Measurements from ENCODE around the gene GTF2H2C.

GTF2H2C gene

DNA sequence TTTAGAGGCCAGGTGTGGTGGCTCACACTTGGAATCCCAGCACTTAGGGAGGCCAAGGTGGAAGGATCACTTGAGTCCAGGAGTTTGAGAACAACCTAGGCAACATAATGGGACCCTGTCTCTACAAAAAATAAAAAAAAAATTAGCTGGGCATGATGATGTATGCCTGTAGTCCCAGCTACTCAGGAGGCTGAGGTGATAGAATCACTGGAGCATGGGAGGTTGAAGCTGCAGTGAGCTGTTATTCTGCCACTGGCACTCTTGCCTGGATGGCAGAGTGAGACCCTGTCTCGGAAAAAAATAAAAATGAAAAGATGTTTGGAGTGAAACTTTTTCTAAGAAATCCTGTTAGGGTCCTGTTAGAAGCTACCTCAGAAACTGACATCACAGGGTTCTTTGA is 43.2 kb upstream of the GTF2H2C start:
- no peaks in the 10 kb centered on the region for H3K9me3 ChIP-seq (ENCODE audit: control insufficient read depth, insufficient read depth, low read length)
- H3K27ac ChIP-seq (ENCODE audit: low read depth, low read length) = no peak overlapping the region
- TF ChIP-seq EZH2phosphoT487 (IDR thresholded peaks at IDR 0.05; ENCODE audit: borderline replicate concordance, low read length) = no peak
- TF ChIP-seq, protein P1, sequence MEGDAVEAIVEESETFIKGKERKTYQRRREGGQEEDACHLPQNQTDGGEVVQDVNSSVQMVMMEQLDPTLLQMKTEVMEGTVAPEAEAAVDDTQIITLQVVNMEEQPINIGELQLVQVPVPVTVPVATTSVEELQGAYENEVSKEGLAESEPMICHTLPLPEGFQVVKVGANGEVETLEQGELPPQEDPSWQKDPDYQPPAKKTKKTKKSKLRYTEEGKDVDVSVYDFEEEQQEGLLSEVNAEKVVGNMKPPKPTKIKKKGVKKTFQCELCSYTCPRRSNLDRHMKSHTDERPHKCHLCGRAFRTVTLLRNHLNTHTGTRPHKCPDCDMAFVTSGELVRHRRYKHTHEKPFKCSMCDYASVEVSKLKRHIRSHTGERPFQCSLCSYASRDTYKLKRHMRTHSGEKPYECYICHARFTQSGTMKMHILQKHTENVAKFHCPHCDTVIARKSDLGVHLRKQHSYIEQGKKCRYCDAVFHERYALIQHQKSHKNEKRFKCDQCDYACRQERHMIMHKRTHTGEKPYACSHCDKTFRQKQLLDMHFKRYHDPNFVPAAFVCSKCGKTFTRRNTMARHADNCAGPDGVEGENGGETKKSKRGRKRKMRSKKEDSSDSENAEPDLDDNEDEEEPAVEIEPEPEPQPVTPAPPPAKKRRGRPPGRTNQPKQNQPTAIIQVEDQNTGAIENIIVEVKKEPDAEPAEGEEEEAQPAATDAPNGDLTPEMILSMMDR (IDR thresholded peaks at IDR 0.05; ENCODE audit: low read depth, low read length, poor library complexity, severe bottlenecking) = no peak

DNA sequence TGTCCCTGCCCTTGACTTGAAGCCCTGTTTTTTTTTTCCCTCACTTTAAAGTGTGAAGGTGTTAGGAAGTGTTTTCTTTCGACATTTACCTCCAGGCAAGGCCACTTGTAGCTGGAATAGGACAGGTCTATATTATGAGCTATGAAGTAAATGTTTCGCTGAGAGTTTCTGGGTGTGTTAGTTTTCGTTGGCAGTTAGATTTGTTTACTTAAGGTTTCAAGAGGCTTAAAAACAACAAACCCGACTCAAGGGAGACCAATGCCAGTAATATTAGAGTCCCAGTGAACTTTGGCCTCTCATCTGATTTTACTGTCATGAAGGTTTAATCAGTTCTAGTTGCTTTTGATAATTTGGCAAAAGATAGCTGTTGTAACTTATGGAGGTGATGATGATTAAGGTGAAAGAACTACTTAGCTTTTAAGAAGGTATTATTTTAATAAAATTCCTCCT is 42.2 kb upstream of the GTF2H2C start:
- H3K27ac ChIP-seq (ENCODE audit: low read depth, low read length) = no peak overlapping the region
- no peaks in the 10 kb centered on the region for H3K79me2 ChIP-seq (ENCODE audit: control insufficient read depth, low read length)
- H3F3A ChIP-seq (ENCODE audit: control insufficient read depth, insufficient read depth) = no peaks in the 10 kb centered on the region
- H3K4me3 ChIP-seq (ENCODE audit: low read length) = no peak overlapping the region
- no peak overlapping the region for H3K4me2 ChIP-seq (ENCODE audit: low read length)
- no peak for TF ChIP-seq EZH2phosphoT487 (IDR thresholded peaks at IDR 0.05; ENCODE audit: borderline replicate concordance, low read length)
- TF ChIP-seq, protein P1 (IDR thresholded peaks at IDR 0.05; ENCODE audit: low read depth, low read length, poor library complexity, severe bottlenecking) = no peak
- no peaks in the 10 kb centered on the region for H3K27me3 ChIP-seq (ENCODE audit: control insufficient read depth, low read length)
- H3K36me3 ChIP-seq (ENCODE audit: control insufficient read depth, low read length) = no peaks in the 10 kb centered on the region
- H3K9me2 ChIP-seq (replicated peaks; ENCODE audit: control insufficient read depth, low read length) = no peaks in the 10 kb centered on the region
- H3K9me3 ChIP-seq (ENCODE audit: control insufficient read depth, insufficient read depth, low read length) = no peaks in the 10 kb centered on the region
- H3K4me1 ChIP-seq (ENCODE audit: control insufficient read depth, low read length) = no peaks in the 10 kb centered on the region
- no peaks in the 10 kb centered on the region for H4K20me1 ChIP-seq (ENCODE audit: control insufficient read depth, insufficient read depth, low read depth, low read length)

More for the DNA sequence above, 43.2 kb upstream of the GTF2H2C start:
- no peaks in the 10 kb centered on the region for H3K36me3 ChIP-seq (ENCODE audit: control insufficient read depth, low read length)
- no peaks in the 10 kb centered on the region for H4K20me1 ChIP-seq (ENCODE audit: control insufficient read depth, insufficient read depth, low read depth, low read length)
- H3K79me2 ChIP-seq (ENCODE audit: control insufficient read depth, low read length) = no peaks in the 10 kb centered on the region
- no peaks in the 10 kb centered on the region for H3F3A ChIP-seq (ENCODE audit: control insufficient read depth, insufficient read depth)
- no peak overlapping the region for H3K4me3 ChIP-seq (ENCODE audit: low read length)
- H3K4me2 ChIP-seq (ENCODE audit: low read length) = no peak overlapping the region
- no peaks in the 10 kb centered on the region for H3K9me2 ChIP-seq (replicated peaks; ENCODE audit: control insufficient read depth, low read length)
- no peaks in the 10 kb centered on the region for H3K27me3 ChIP-seq (ENCODE audit: control insufficient read depth, low read length)
- H3K4me1 ChIP-seq (ENCODE audit: control insufficient read depth, low read length) = no peaks in the 10 kb centered on the region

DNA sequence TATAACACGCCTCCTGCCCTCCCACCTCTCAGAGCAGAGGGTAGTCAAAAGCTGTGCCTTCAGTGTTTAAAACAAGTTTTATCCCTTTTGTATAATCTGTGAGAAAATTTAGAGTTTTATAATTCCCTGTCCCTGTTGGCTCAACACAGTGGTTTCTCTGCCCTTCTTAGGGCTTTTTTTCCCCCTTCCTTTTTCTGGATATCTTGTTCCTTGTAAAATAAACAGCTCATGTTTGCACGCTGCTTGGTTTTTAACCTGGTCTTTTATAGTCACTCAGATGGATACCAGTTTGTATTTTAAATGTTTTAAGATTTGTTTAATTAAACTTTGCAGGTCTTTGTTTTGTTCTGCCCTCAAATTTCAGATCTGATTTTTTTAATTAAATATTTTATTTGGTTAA is 40.7 kb upstream of the GTF2H2C start:
- Histone ChIP-seq H3K4me1 (ENCODE audit: control insufficient read depth, low read length) (no peaks in the 10 kb centered on the region), H3F3A (ENCODE audit: control insufficient read depth, insufficient read depth) (no peaks in the 10 kb centered on the region), H3K4me3 (ENCODE audit: low read length) (no peak overlapping the region), H3K27me3 (ENCODE audit: control insufficient read depth, low read length) (no peaks in the 10 kb centered on the region), H3K36me3 (ENCODE audit: control insufficient read depth, low read length) (no peaks in the 10 kb centered on the region), H3K79me2 (ENCODE audit: control insufficient read depth, low read length) (no peaks in the 10 kb centered on the region), H3K9me3 (ENCODE audit: control insufficient read depth, insufficient read depth, low read length) (no peaks in the 10 kb centered on the region), H3K4me2 (ENCODE audit: low read length) (no peak overlapping the region), H4K20me1 (ENCODE audit: control insufficient read depth, insufficient read depth, low read depth, low read length) (no peaks in the 10 kb centered on the region), H3K27ac (ENCODE audit: low read depth, low read length) (no peak overlapping the region), H3K9me2 (replicated peaks; ENCODE audit: control insufficient read depth, low read length) (no peaks in the 10 kb centered on the region)
- no peak for TF ChIP-seq EZH2phosphoT487 (IDR thresholded peaks at IDR 0.05; ENCODE audit: borderline replicate concordance, low read length)
- TF ChIP-seq, protein P1 (IDR thresholded peaks at IDR 0.05; ENCODE audit: low read depth, low read length, poor library complexity, severe bottlenecking) = no peak
